IMR-90 (cell line): ENCODE measurements around the gene FGF4.

Source experiments
- POLR2A ChIP-seq: IDR thresholded peaks from 2 replicates; pipeline ENCODE4 v1.6.1; 2012; ENCODE audit warnings: mild to moderate bottlenecking, low read depth, low read length
- TF ChIP-seq, protein P1 (sequence below): conservative IDR thresholded peaks from 2 replicates; pipeline ENCODE4 v1.5.1; 2012; ENCODE audit warnings: mild to moderate bottlenecking, low read depth, low read length, improper control_type of control experiment

GRCh38 chr11:69822676-69823494 is 47.7 kb upstream of the FGF4 start:
- no peak for TF ChIP-seq POLR2A
- TF ChIP-seq, protein P1, sequence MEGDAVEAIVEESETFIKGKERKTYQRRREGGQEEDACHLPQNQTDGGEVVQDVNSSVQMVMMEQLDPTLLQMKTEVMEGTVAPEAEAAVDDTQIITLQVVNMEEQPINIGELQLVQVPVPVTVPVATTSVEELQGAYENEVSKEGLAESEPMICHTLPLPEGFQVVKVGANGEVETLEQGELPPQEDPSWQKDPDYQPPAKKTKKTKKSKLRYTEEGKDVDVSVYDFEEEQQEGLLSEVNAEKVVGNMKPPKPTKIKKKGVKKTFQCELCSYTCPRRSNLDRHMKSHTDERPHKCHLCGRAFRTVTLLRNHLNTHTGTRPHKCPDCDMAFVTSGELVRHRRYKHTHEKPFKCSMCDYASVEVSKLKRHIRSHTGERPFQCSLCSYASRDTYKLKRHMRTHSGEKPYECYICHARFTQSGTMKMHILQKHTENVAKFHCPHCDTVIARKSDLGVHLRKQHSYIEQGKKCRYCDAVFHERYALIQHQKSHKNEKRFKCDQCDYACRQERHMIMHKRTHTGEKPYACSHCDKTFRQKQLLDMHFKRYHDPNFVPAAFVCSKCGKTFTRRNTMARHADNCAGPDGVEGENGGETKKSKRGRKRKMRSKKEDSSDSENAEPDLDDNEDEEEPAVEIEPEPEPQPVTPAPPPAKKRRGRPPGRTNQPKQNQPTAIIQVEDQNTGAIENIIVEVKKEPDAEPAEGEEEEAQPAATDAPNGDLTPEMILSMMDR, result no peak
